Neural cell (in vitro differentiated cells): Measurements from ENCODE around the gene KRT74.

ENCODE experiments used
- CTCF ChIP-seq: fragments of 450-650 bp; IDR thresholded peaks from 2 replicates; pipeline ENCODE4 v1.5.1; 2014; ENCODE audit warnings: antibody characterized with exemption, mild to moderate bottlenecking, moderate library complexity; ENCODE audit not compliant: poor library complexity, severe bottlenecking
- EP300 ChIP-seq: fragments of 450-650 bp; conservative IDR thresholded peaks from 2 replicates; pipeline ENCODE4 v1.6.1; 2014; ENCODE audit warnings: antibody characterized with exemption, mild to moderate bottlenecking, moderate library complexity; ENCODE audit not compliant: poor library complexity, severe bottlenecking
- EZH2 ChIP-seq: fragments of 200-600, 300-800 bp; shearing (Covaris generic), sonication (generic); IDR thresholded peaks from 2 replicates; pipeline ENCODE4 v1.6.1; 2014; ENCODE audit warnings: antibody characterized with exemption, low read length, borderline replicate concordance, mild to moderate bottlenecking; ENCODE audit not compliant: insufficient read depth, poor library complexity, severe bottlenecking
- POLR2AphosphoS5 ChIP-seq: IDR thresholded peaks from 2 replicates; pipeline ENCODE4 v1.6.1; 2012
- RAD21 ChIP-seq: fragments of 450-650 bp; conservative IDR thresholded peaks from 2 replicates; pipeline ENCODE4 v1.6.1; 2014; ENCODE audit warnings: antibody characterized with exemption, mild to moderate bottlenecking, moderate library complexity
- REST ChIP-seq: IDR thresholded peaks from 2 replicates; pipeline ENCODE4 v1.6.1; 2012; ENCODE audit warnings: borderline replicate concordance

GRCh38 chr12:52557476-52557875 is 16.2 kb downstream of the KRT74 start:
- no peak for TF ChIP-seq POLR2AphosphoS5
- TF ChIP-seq CTCF: no peak
- TF ChIP-seq EP300: no peak
- TF ChIP-seq EZH2: no peak
- no peak for TF ChIP-seq RAD21
- no peak for TF ChIP-seq REST
